ENCODE results near the gene KCTD12.
"Not testable (repeated sequence)": the region's sequence is repeated elsewhere in the genome, so short reads cannot be mapped to it uniquely, and the experiment has no call there.

The KCTD12 gene

GRCh38 chr13:76886292-76887075 is at the start of gene KCTD12:
Gene KCTD12, minus strand, starts transcription at chr13:76886405. Its CDS starts 257 bp downstream, at chr13:76886148.
- DNase-seq: peak; percentile 77

- DNase-seq: no peak
Observed at GRCh38 chr13:76934671-76935070, 48.5 kb upstream of the KCTD12 start.

- no peak for DNase-seq
Observed at GRCh38 chr13:76932076-76932475, 45.9 kb upstream of the KCTD12 start.

- DNase-seq: no peak
Observed at GRCh38 chr13:76929851-76930374, 43.7 kb upstream of the KCTD12 start.

- DNase-seq: no peak
Observed at GRCh38 chr13:76929320-76929719, 43.1 kb upstream of the KCTD12 start.

GRCh38 chr13:76928456-76928855 is 42.3 kb upstream of the KCTD12 start:
- DNase-seq: no peak

- DNase-seq: no peak
Observed at GRCh38 chr13:76927955-76928354, 41.8 kb upstream of the KCTD12 start.

- no peak for DNase-seq
Observed at GRCh38 chr13:76925115-76925514, 38.9 kb upstream of the KCTD12 start.

GRCh38 chr13:76921516-76921915 is 35.3 kb upstream of the KCTD12 start:
- no peak for DNase-seq

GRCh38 chr13:76917755-76918481 is 31.7 kb upstream of the KCTD12 start:
- DNase-seq: not testable (repeated sequence)

GRCh38 chr13:76917095-76917494 is 30.9 kb upstream of the KCTD12 start:
- no peak for DNase-seq

- DNase-seq: no peak
Observed at GRCh38 chr13:76913898-76914297, 27.7 kb upstream of the KCTD12 start.

- no peak for DNase-seq
Observed at GRCh38 chr13:76912476-76912875, 26.3 kb upstream of the KCTD12 start.

- DNase-seq: no peak
Observed at GRCh38 chr13:76904507-76904906, 18.3 kb upstream of the KCTD12 start.

- DNase-seq: peak; percentile 75
Observed at GRCh38 chr13:76903544-76904162, 17.4 kb upstream of the KCTD12 start.

- DNase-seq: not testable (repeated sequence)
Observed at GRCh38 chr13:76899066-76899465, 12.9 kb upstream of the KCTD12 start.

- not testable (repeated sequence) for DNase-seq
Observed at GRCh38 chr13:76897171-76897570, 11.0 kb upstream of the KCTD12 start.

- DNase-seq: no peak
Observed at GRCh38 chr13:76894401-76895110, 8.4 kb upstream of the KCTD12 start.

- no peak for DNase-seq
Observed at GRCh38 chr13:76892488-76892887, 6.3 kb upstream of the KCTD12 start.

- no peak for DNase-seq
Observed at GRCh38 chr13:76890021-76890420, 3.8 kb upstream of the KCTD12 start.

- no peak for DNase-seq
Observed at GRCh38 chr13:76889254-76889653, 3.0 kb upstream of the KCTD12 start.

- DNase-seq: no peak
Observed at GRCh38 chr13:76888421-76888820, 2.2 kb upstream of the KCTD12 start.

GRCh38 chr13:76887076-76887563 is 915 bp upstream of the KCTD12 start:
- DNase-seq: no peak
